H1 (cell line): ENCODE measurements around the gene SLC7A10. TPM values are rescaled to one million over a fixed set of nuclear protein-coding genes. Genes with fewer than 3 reads are reported as not detected.

ENCODE experiments used
- CTCF ChIA-PET: fragments of 300-600 bp; sonication (Branson Sonifier 250); formaldehyde crosslinking; loops from one replicate; lab custom pipeline; 2021; ENCODE audit not compliant: partially characterized antibody; lab: Charles Lee
- POLR2A ChIA-PET: fragments of 300-600 bp; sonication (Branson Sonifier 250); formaldehyde crosslinking; loops from one replicate; lab custom pipeline; 2021; ENCODE audit warnings: inconsistent platforms; ENCODE audit not compliant: partially characterized antibody; lab: Charles Lee
- DNase-seq, 2 experiments: peaks; one replicate each; pipeline versions ENCODE4 v3.0.0 to v3.0.0-alpha.2; 2010 to 2022; ENCODE audit warnings: low spot score in 2 of 2, low read depth in 1 of 2, mixed read lengths in 1 of 2
- FAIRE-seq: peaks from 2 replicates; lab custom pipeline; 2011; peaks lifted over from hg19 to GRCh38; lab: Jason Lieb, UNC
- H2AFZ ChIP-seq: 2 replicates; pipeline ENCODE4 v1.8.1; 2012; ENCODE audit warnings: low read length, inconsistent platforms
- H2AK5ac ChIP-seq: 2 replicates; pipeline ENCODE4 v1.6.1; 2013; ENCODE audit warnings: low read depth, low read length
- H2BK120ac ChIP-seq: replicated peaks from 2 replicates; pipeline ENCODE3; 2013; ENCODE audit warnings: low read depth, low read length, inconsistent platforms
- H2BK12ac ChIP-seq: 2 replicates; pipeline ENCODE4 v1.6.1; 2013; ENCODE audit warnings: low read depth, low read length
- H2BK15ac ChIP-seq: 2 replicates; pipeline ENCODE4 v1.6.1; 2013; ENCODE audit warnings: low read length
- H2BK20ac ChIP-seq: 2 replicates; pipeline ENCODE4 v1.6.1; 2013; ENCODE audit warnings: low read length
- H2BK5ac ChIP-seq: 2 replicates; pipeline ENCODE4 v1.6.1; 2013; ENCODE audit warnings: low read depth, low read length
- H3K14ac ChIP-seq: 2 replicates; pipeline ENCODE4 v1.6.1; 2013; ENCODE audit warnings: inconsistent platforms; ENCODE audit not compliant: insufficient read length
- H3K18ac ChIP-seq: 2 replicates; pipeline ENCODE4 v1.6.1; 2013; ENCODE audit warnings: low read length; ENCODE audit errors: extremely low read depth
- H3K23ac ChIP-seq: 2 replicates; pipeline ENCODE4 v1.6.1; 2013; ENCODE audit warnings: inconsistent platforms; ENCODE audit not compliant: insufficient read length
- H3K23me2 ChIP-seq: 2 replicates; pipeline ENCODE4 v1.6.1; 2013; ENCODE audit warnings: low read depth, low read length
- H3K27ac ChIP-seq: 2 replicates; pipeline ENCODE4 v1.6.1; 2011; ENCODE audit warnings: low read depth, low read length, inconsistent platforms
- H3K27me3 ChIP-seq, 4 experiments: replicated peaks in 1 of 4; 1 replicate in 1 of 4; 2 replicates in 3 of 4; pipeline versions ENCODE4 v1.6.1 to v1.8.1; 2011 to 2013; ENCODE audit warnings: low read length in 3 of 4, mild to moderate bottlenecking in 3 of 4, inconsistent platforms in 2 of 4, mixed read lengths in 2 of 4, moderate library complexity in 1 of 4; ENCODE audit not compliant: control insufficient read depth in 3 of 4, insufficient read depth in 3 of 4; ENCODE audit errors: extremely low read depth in 1 of 4
- H3K36me3 ChIP-seq, 4 experiments: 2 replicates each; pipeline versions ENCODE4 v1.6.1 to v1.8.1; 2011 to 2013; ENCODE audit warnings: mild to moderate bottlenecking in 4 of 4, low read length in 3 of 4, moderate library complexity in 2 of 4, control low read depth in 1 of 4, inconsistent platforms in 1 of 4; ENCODE audit not compliant: insufficient read depth in 4 of 4, control insufficient read depth in 2 of 4
- H3K4ac ChIP-seq: replicated peaks from 2 replicates; pipeline ENCODE3; 2013; ENCODE audit warnings: low read length, low read depth, mixed read lengths, inconsistent platforms; ENCODE audit not compliant: insufficient read length
- H3K4me1 ChIP-seq, 4 experiments: replicated peaks in 1 of 4; 1 replicate in 1 of 4; 2 replicates in 3 of 4; pipeline versions ENCODE4 v1.6.1 to v1.8.1; 2011 to 2013; ENCODE audit warnings: low read length in 3 of 4, inconsistent platforms in 2 of 4, mixed read lengths in 1 of 4; ENCODE audit not compliant: insufficient read depth in 4 of 4, control insufficient read depth in 3 of 4
- H3K4me2 ChIP-seq, 2 experiments: 2 replicates each; pipeline versions ENCODE4 v1.6.1 to v1.8.1; 2011 to 2013; ENCODE audit warnings: low read depth in 2 of 2, low read length in 2 of 2, control low read depth in 1 of 2, inconsistent platforms in 1 of 2, mild to moderate bottlenecking in 1 of 2; ENCODE audit not compliant: insufficient read depth in 1 of 2
- H3K4me3 ChIP-seq, 4 experiments: fragments of 200-600, 300-600 bp in 1 of 4; sonication (generic), shearing (Covaris generic), sonication (Bioruptor Twin) in 1 of 4; 2 replicates each; pipeline versions ENCODE4 v1.5.1 to v1.8.1; 2011 to 2016; ENCODE audit warnings: low read length in 4 of 4, low read depth in 3 of 4, control low read depth in 2 of 4, inconsistent platforms in 2 of 4, mild to moderate bottlenecking in 2 of 4, mixed read lengths in 1 of 4, moderate library complexity in 1 of 4; ENCODE audit not compliant: insufficient read depth in 2 of 4; ENCODE audit errors: extremely low read depth in 1 of 4
- H3K56ac ChIP-seq: replicated peaks from 2 replicates; pipeline ENCODE3; 2013; ENCODE audit warnings: low read depth, mild to moderate bottlenecking, mixed read lengths, low read length, inconsistent platforms; ENCODE audit not compliant: insufficient read length
- H3K79me1 ChIP-seq: 2 replicates; pipeline ENCODE4 v1.6.1; 2013; ENCODE audit warnings: low read depth, low read length, control low read depth
- H3K79me2 ChIP-seq, 2 experiments: 2 replicates each; pipeline versions ENCODE4 v1.6.1 to v1.8.1; 2012 to 2013; ENCODE audit warnings: low read length in 2 of 2, mild to moderate bottlenecking in 2 of 2, inconsistent platforms in 1 of 2; ENCODE audit not compliant: insufficient read depth in 2 of 2, control insufficient read depth in 1 of 2
- H3K9ac ChIP-seq, 4 experiments: replicated peaks in 1 of 4; 1 replicate in 1 of 4; 2 replicates in 3 of 4; pipeline versions ENCODE4 v1.6.1 to v1.8.1; 2011 to 2013; ENCODE audit warnings: low read depth in 3 of 4, low read length in 3 of 4, control low read depth in 2 of 4, mild to moderate bottlenecking in 2 of 4, moderate library complexity in 2 of 4, inconsistent platforms in 1 of 4; ENCODE audit errors: extremely low read depth in 1 of 4
- H3K9me3 ChIP-seq, 2 experiments: 2 replicates each; pipeline versions ENCODE4 v1.6.1 to v1.8.1; 2012 to 2013; ENCODE audit warnings: mild to moderate bottlenecking in 2 of 2, moderate library complexity in 2 of 2, control low read depth in 1 of 2, inconsistent platforms in 1 of 2, low read depth in 1 of 2, low read length in 1 of 2, mixed read lengths in 1 of 2; ENCODE audit not compliant: insufficient read depth in 2 of 2
- H4K20me1 ChIP-seq, 2 experiments: replicated peaks in 1 of 2; 2 replicates each; pipeline versions ENCODE3 to v1.8.1; 2011 to 2013; ENCODE audit warnings: inconsistent platforms in 2 of 2, low read length in 2 of 2, mild to moderate bottlenecking in 1 of 2; ENCODE audit not compliant: insufficient read depth in 2 of 2, control insufficient read depth in 1 of 2
- H4K5ac ChIP-seq: 2 replicates; pipeline ENCODE4 v1.6.1; 2013; ENCODE audit warnings: low read length, low read depth, mixed read lengths, inconsistent platforms; ENCODE audit not compliant: insufficient read length
- H4K8ac ChIP-seq: 2 replicates; pipeline ENCODE4 v1.8.0; 2013; ENCODE audit warnings: mild to moderate bottlenecking, moderate library complexity, low read length, inconsistent platforms; ENCODE audit not compliant: insufficient read depth; ENCODE audit errors: extremely low read depth
- H4K91ac ChIP-seq: replicated peaks from 2 replicates; pipeline ENCODE3; 2013; ENCODE audit warnings: low read length, mixed read lengths, inconsistent platforms; ENCODE audit not compliant: insufficient read length
- HDAC6 ChIP-seq: IDR thresholded peaks from one replicate; pipeline ENCODE4 v1.7.1; 2012; ENCODE audit warnings: low read depth, mild to moderate bottlenecking, inconsistent platforms, low read length, moderate library complexity
- NANOG ChIP-seq: IDR thresholded peaks from 2 replicates; pipeline ENCODE4 v1.6.1; 2011; ENCODE audit warnings: low read length, low read depth, mild to moderate bottlenecking, inconsistent platforms; ENCODE audit not compliant: insufficient read depth, poor library complexity, severe bottlenecking
- WGBS, 2 experiments: shearing (Covaris generic) in 1 of 2; methylation state at CpG; one replicate each; pipeline versions ENCODE4 v1.1.6 to v1.1.7; 2013 to 2015; ENCODE audit warnings: low lambda C conversion rate in 2 of 2, mixed read lengths in 2 of 2, inconsistent platforms in 1 of 2, low coverage in 1 of 2, missing lambda C conversion rate in 1 of 2; ENCODE audit not compliant: insufficient replicate concordance in 2 of 2, insufficient coverage in 1 of 2, insufficient read length in 1 of 2; ENCODE audit errors: extremely low coverage in 1 of 2, missing lambda C conversion rate in 1 of 2; 5-methylcytosine and 5-hydroxymethylcytosine counted together
- polyA plus RNA-seq, 7 experiments: library from polyadenylated mRNA; depleted of rRNA in 3 of 7; stranded (reverse) in 5 of 7; unstranded in 2 of 7; fragments of >200 nt in 5 of 7; fragments of 200-250 nt in 2 of 7; gene quantifications; 1 replicate in 5 of 7; 2 replicates in 1 of 7; 4 replicates in 1 of 7; pipeline versions ENCODE4 v1.2.1 to v1.2.3, GENCODE V29; 2011 to 2013; ENCODE audit warnings: missing spikeins in 2 of 7, mixed read lengths in 2 of 7
- total RNA-seq: library from RNA; stranded (reverse); fragmentation: NEBNext Ultra II Directional; extraction: Animal tissue kit (Norgen Biotek cat#: 25700); gene quantifications from 2 replicates; pipeline ENCODE4 v1.2.1, GENCODE V29; 2021

Gene SLC7A10
- total and polyA plus RNA-seq, 2 of the 8 experiments (the other 6 are each of a cell fraction or from before 2014, with no cell fraction given) = 3.7 to 7.1 TPM

DNA sequence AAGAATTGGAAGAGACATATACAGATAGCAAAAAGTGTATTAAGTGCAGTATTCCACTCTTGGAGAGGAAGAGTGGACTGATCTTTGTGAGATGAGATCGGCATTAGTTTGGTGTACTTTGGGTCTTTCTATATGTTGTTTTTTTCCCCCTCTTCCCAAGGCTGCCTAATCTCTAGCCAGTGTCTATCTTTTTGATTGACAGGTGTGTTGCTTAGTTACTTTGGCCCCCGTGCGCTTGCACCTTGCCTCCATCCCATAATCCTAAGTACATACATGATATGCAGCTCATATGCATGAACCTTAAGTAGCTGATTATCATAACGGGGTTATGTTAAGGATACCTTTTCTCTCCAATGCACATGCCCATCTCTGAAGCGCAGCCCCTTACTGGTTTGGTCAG is 4.3 kb upstream of the SLC7A10 start:
- no peak overlapping the region for H3K4me3 ChIP-seq
- ChIA-PET POLR2A (no interaction called here), CTCF (no interaction called here)
- no peak overlapping the region for H3K9ac ChIP-seq
- H2AK5ac ChIP-seq = no peak overlapping the region
- no peaks in the 10 kb centered on the region for H3K36me3 ChIP-seq
- no peak overlapping the region for H3K14ac ChIP-seq
- H3K4me2 ChIP-seq = no peak overlapping the region
- no peak overlapping the region for H3K4ac ChIP-seq
- FAIRE-seq = no peak
- no peak overlapping the region for H2BK15ac ChIP-seq
- no peak overlapping the region for H3K18ac ChIP-seq
- no peak overlapping the region for H2BK12ac ChIP-seq
- H3K23me2 ChIP-seq = peaks cover 24% of the 10 kb centered on the region
- no peak overlapping the region for H4K91ac ChIP-seq
- H2BK20ac ChIP-seq = no peak overlapping the region
- peaks cover 0 to 7% of the 10 kb centered on the region in 2 experiments for H4K20me1 ChIP-seq
- H3K79me2 ChIP-seq = no peaks in the 10 kb centered on the region
- no peak for TF ChIP-seq HDAC6
- TF ChIP-seq NANOG = no peak
- H3K79me1 ChIP-seq = no peaks in the 10 kb centered on the region
- no peak overlapping the region for H4K8ac ChIP-seq
- no peak overlapping the region for H3K27ac ChIP-seq
- WGBS, 2 experiments = 86% methylated on average over 5 of the region's 5 CpGs; no CpG with 5 or more reads in 1 of the 2 experiments
- DNase-seq = no peak
- H2AFZ ChIP-seq = no peak overlapping the region
- peaks cover 13 to 26% (median 19%) of the 10 kb centered on the region in 4 experiments for H3K27me3 ChIP-seq
- peaks cover 0 to 10% of the 10 kb centered on the region in 2 experiments; a peak in 1 of 4 replicates for H3K9me3 ChIP-seq
- H3K23ac ChIP-seq = no peak overlapping the region
- H2BK120ac ChIP-seq = no peak overlapping the region
- H2BK5ac ChIP-seq = no peak overlapping the region
- no peak overlapping the region for H4K5ac ChIP-seq
- H3K4me1 ChIP-seq = peaks cover 0 to 6% (median 5%) of the 10 kb centered on the region in 4 experiments; a peak in 5 of 7 replicates
- H3K56ac ChIP-seq = no peak overlapping the region
